GM18870 (cell line): ENCODE measurements around the gene GLYR1.

ENCODE experiments used
- ATAC-seq: cut with Tn5 transposase; IDR thresholded peaks from one replicate; pipeline ENCODE4 v1.9.1; 2021; ENCODE audit warnings: moderate library complexity; ENCODE audit not compliant: unreplicated experiment

Gene GLYR1

DNA sequence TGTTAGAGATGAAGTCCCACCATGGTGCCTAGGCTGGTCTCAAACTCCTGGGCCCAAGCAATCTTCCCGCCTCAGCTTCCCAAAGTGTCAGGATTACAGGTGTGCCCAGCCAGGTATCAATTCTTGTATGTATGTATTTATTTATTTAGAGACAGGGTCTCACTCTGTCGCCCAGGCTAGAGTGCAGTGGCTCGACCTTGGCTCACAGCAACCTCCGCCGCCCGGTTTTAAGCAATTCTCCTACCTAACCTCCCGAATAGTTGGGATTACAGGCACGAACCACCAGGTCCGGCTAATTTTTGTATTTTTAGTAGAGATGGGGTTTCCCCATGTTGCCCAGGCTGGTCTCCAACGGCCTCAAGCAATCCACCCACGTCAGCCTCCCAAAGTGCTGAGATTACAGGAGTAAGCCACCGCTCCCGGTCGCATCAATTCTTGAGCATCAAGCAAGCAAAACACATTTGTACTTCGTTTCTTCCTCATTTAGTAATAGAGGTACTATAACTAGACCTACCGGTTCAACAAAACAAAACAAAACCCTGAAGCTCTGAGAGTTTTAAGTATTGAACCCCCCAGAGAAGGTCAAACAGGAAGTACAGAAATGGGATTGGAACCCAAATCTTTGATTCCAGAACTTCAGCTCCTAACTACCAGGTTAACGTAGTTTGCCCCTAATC, 79.1 kb downstream of the GLYR1 start:
- ATAC-seq, result peak; percentile 3

DNA sequence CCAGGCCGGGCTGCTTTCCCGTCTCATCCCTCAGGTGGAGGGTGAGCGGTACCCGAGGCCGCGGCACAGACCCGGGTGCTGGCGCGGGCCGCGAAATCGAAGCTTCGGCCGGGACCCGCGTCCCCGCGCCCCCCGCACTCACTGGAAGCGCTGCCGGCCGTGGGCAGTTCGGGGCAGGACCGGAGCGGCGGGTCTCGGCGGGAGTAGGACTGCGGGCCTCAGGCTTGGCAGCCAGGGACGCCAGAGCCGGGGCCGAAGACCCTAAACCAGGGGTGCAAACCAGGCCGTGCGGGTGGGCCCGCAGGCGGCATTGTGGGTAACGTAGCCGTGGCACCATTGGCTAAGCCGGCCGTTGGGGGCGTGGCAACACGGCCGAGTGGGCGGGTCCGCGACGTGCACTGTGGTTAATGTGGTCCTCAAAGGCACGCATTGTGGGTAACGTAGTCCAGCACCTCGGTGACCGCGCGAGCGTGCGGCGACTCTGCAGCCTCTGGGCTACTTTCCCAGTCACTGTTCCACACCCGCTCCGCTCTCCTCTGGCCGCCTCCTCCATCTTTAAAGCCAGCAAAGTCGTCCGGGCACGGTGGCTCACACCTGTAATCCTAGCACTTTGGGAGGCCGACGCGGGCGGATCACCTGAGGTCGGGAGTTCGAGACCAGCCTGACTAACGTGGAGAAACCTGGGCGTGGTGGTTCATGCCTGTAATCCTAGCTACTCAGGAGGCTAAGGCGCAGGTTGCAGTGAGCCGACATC, 80.0 kb downstream of the GLYR1 start, which contains the start of gene ZNF500:
TSS of gene ZNF500 (minus strand) at position 288 of the 754 bp plus-strand sequence. CDS start 1,184 bp downstream, outside the sequence.
- peak; percentile 77 for ATAC-seq

DNA sequence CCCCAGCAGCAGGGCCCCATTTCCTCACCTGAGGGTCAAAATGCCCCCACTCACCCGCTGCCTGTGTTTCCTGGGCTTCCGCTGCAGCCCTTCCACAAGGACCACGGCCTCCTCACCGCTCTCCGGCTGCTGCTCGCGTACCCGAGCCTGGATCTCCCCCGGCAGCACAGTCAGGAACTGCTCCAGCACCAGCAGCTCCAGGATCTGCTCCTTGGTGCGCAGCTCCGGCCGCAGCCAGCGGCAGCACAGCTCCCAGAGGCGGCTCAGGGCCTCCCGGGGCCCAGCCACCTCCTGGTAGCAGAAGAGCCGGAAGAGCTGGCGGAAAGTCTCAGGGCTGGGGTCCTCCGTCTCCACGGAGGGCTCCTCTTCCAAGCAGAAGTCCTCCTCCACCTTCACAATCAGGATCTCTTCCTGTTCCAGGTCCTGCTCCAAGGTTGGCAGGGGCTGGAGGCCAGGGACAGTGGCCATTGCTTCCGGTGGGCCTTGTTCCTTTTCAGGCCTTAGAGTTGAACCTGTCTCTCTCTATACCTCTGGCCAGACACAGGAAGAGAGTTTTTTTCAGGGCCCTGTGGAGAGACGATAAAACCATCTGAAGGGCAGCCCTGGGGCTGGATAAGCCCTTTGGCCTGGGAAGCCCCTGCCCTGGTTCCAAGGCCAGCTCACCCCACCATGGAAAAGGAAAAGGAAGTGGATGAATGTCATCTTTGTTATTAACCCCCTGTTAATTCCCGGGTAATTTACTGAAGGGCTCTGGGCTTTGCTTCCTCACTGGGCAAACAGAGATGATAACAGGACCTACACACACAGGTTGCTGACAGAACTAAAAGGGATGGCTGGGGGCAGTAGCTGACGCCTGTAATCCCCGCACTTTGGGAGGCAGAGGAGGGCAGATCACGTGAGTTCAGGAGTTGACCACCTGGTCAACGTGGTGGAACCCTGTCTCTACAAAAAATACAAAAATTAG, 81.3 kb downstream of the GLYR1 start:
- ATAC-seq, result no peak

DNA sequence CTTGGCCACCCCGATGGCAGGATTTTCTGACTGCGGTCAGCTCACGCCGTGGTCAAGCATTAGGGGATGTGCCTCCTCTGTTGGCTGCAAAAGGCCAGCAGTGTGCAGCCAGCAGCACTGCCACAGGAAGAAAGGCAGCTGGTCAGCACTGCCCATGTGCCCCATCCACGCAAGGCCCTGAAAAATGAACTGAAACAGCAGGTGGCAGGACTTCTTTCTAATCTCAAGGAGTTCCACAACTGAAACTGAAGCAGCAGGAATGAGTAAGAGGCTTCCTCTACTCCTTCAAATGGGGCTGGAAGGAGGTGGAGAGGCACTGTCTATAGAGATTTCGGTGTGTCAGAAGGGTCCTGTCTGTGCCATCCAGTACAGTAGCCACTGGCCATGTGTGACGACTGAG, 83.3 kb downstream of the GLYR1 start:
- no peak for ATAC-seq

DNA sequence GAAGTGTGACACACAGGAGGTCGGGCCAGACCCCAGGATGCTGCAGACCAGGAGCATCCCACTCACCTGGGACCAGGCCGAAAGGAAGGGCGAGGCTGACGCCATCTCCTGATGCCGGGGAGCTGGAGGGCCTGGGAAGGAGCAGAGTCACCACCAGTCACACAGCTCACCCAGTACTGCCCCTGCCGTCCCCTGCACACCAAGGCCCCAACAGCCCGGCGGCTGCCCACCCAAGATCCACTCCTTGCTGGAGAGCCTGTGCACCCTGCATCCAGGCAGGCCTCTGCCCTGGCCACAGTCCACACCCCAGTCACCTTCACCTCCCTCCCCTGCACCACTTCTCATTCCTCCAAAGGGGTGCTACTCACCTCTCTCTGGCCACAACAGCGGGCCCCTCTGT, 84.9 kb downstream of the GLYR1 start:
- no peak for ATAC-seq

DNA sequence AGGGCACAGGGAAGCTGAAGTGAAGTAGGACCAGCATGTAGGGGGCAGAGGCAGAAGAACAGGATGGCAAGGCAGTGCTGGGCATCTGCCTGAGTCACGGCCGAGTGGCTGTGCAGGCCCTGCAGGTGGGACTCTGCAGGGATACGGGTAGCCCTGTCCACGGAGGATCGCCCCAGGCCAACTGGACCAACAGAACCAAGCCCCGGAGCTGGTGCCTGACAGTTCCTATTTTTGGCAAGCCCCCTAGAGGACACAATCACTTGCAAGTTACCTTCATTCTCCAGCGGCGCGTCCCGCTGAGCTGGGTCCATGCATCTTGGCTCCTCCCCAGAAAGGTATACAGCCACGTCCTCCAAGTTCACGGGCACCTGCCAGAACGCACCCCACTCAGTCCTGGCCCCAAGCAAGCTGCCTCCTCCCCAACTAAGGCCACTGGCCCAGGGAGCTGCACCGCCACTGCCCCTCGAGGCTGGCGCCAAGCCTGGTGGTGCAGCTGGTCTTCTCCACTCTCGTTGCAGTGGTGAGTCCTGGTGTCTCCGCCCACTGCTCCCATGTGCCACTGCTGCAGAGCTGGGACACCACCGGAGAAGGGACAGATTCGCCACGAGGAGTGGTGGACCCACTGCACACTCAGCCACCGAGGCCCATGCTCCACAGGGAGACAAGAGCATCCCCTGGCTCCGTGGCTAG, 86.7 kb downstream of the GLYR1 start:
- ATAC-seq, result no peak

DNA sequence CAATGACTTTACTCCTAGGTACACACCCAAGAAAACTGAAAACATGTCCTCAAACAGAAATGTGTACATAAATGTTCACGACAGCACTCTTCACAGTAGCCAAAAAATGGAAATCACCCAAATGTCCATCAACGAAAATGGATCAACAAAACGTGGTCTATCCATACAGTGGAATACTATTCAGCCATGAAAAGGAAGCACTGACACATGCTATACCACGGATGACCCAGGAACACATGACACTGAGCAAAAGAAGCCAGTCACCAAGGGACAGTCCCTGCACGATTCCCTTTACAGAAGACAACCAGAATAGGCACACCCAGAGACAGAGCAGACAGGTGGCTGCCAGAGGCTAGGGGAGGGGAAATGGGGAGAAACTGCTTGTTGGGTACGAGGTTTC, 91.4 kb downstream of the GLYR1 start:
- no peak for ATAC-seq

DNA sequence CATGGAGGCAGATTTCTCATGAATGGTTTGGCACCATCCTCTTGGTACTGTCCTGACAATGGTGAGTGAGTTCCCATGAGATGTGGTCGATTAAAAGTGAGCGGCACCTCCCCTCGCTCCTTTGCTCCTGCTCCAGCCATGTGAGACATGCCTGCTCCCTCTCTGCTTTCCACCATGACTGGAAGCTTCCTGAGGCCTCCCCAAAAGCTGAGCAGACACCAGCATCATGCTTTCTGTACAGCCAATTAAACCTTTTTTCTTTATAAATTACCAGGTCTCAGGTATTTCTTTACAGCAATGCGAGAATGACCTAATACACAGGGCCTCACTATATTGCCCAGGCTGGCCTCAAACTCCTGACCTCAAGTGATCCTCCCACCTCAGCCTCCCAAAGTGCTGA, 92.2 kb downstream of the GLYR1 start:
- ATAC-seq, result no peak

DNA sequence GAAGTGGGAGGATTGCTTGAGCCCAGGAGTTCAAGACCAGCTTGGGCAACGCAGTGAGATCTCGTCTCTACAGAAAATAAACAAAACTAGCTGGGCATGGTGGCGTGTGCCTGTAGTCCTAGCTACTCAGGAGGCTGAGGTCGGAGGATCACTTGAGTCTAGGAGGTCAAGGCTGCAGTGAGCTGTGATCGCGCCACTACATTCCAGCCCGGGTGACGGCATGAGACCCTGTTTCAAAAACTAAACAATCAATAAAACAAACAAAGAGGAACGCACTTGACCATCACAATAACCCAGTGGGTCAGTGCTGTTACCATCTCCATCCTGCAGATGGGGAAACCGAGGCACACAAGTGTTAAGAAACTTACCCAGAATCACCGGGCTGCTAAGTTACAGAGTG, 93.9 kb downstream of the GLYR1 start:
- ATAC-seq, result no peak
